HG03280 (cell line): Measurements from ENCODE around the gene IPMK.
"Not testable (repeated sequence)": the region's sequence is repeated elsewhere in the genome, so short reads cannot be mapped to it uniquely, and the experiment has no call there.

Experiments
- ATAC-seq: cut with Tn5 transposase; IDR thresholded peaks from one replicate; pipeline ENCODE4 v1.9.1; 2021; ENCODE audit warnings: mild to moderate bottlenecking, moderate library complexity; ENCODE audit not compliant: unreplicated experiment

Gene IPMK

GRCh38 chr10:58229856-58230255 lies 37.8 kb downstream of the IPMK start:
- not testable (repeated sequence) for ATAC-seq

DNA sequence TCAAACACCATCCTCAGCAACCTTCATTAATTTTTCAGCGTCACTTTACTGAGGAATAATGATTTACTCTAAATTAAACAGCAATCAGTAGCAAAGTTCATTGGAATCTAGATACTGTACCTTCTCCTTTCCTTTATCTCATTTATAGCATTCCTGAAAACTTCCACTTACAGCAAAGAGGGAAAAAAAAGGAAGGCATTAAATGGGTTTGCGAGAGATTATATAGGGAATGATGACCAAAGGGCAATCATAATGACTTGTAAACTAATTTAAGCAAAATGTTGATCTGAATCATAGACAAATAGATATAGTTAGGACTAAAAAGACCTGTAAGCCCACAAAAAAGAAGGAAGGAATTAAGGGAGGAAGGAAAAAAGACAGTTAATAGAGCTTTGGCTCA lies 42.0 kb downstream of the IPMK start:
- ATAC-seq: no peak

DNA sequence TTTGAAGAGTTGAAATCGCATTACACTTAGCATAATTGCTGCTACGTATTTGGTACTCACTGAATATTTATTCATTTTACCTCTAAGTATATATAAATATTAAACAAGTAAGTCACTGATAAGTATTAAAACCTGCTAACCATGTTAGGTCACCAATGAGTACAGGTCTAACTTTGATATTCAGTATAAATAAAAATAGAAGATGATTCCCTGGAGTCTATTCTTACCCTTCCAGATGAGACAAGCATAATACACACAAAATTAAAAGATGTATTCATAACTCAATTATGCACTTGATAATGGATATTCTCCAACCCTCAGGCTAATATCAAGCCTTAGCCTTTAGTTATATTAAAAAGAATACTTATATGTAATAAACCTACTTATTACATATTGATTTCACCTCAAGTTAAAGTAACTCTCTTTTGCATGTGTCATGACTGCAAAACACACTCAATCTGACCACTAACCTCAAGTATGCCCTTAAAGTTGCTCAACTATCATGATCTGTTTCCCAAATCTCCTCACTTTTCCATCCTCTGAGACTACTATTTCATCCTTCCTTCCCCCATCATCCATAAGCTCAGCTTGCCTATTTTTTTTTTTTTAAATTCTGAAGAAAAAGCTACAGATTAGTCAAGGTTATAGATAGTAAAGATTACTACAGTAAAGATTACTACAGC lies 46.8 kb downstream of the IPMK start:
- ATAC-seq: no peak

GRCh38 chr10:58219875-58220274 lies 47.8 kb downstream of the IPMK start:
- ATAC-seq: no peak

DNA sequence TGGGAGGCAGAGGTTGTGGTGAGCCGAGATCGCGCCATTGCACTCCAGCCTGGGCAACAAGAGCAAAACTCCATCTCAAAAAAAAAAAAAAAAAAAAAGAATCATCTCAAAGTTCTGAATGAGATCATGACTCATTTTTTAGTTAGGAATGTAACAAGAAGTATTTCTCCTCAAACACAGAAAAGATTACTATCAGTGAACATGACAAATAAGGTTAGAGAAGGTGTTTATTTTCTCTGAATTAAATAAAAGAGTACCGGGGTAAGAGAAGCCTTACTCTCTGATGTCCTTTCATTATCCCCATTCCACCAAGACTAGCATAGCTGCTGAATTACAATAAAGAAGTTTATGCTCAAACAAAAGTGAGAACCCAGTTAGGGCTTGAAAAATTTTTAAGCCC lies 50.1 kb downstream of the IPMK start:
- ATAC-seq: no peak

DNA sequence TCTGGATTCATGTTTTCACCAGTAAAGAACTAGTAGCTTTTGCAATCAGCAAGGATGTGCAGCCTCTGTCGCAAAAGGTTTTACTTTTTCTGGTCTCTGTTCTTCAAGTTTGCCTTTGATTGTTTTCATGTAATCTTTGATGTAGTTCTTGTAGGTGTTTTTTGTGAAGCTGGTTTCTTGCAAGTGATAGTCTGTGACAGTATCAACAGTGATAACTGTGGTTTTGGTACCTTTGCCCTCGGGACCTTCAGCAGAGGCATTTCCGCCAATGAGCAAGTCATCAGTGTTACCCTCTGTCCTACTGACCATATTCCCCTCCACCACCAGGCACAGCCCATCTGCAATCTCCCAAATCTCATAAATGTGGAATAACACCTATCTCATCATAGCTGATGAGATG lies 55.1 kb downstream of the IPMK start:
- ATAC-seq: no peak

GRCh38 chr10:58210160-58210559 lies 57.5 kb downstream of the IPMK start:
- no peak for ATAC-seq

DNA sequence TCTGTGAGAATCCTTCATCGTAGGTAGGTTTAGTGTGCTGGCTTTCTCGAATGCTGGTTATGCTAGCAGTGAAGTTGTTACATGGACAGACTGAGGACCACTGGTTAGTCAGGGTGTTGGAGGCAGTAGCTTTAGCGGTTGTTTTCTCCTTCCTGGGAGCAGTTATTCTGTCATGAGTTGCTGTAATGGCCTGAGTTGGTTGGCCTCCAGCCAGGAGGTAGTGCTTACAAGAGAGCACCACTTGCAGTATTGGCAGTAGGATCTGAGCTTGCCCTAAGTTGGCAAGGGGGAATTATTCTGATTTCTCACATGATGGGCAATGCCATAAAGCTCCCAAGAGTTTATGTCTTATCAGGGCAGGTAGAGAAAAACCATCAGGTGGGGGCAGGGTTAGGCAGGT lies 58.0 kb downstream of the IPMK start:
- no peak for ATAC-seq

DNA sequence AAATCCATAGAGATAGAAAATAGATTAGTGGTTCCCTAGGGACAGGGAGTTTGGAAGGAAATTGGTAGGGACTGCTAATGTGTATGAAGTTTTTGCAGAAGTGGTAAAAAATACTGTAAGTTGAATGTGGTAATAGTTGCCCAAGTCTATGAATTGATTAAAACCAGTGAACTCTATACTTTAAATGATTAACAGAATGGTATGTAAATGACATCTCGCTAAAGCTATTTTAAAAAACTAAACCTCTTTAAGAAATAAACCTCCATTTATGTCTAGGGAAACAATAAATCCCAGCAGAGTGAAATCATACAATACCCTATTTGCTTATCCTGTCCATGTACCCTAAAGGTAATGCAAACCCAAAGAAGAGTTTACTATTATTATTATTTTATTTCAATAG lies 61.4 kb downstream of the IPMK start:
- ATAC-seq: no peak

DNA sequence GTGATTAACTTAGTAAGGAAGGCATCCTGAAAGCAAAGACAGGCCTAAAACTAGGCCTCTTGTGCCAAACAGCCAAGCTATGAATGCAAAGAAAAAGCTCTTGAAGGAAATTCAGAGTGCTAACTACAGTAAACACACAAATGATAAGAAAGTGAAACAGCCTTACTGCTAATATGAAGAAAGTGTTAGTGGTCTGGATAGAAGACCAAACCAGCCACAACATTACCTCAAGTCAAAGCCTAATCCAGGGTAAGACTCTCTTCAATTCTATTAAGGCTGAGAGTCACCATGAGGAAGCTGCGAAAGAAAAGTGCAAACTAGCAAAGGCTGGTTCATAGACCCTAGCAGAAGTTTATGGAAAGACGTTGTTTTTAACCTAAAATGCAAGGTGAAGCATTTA lies 66.0 kb downstream of the IPMK start:
- no peak for ATAC-seq

GRCh38 chr10:58189269-58189668 lies 78.4 kb downstream of the IPMK start:
- ATAC-seq: no peak

DNA sequence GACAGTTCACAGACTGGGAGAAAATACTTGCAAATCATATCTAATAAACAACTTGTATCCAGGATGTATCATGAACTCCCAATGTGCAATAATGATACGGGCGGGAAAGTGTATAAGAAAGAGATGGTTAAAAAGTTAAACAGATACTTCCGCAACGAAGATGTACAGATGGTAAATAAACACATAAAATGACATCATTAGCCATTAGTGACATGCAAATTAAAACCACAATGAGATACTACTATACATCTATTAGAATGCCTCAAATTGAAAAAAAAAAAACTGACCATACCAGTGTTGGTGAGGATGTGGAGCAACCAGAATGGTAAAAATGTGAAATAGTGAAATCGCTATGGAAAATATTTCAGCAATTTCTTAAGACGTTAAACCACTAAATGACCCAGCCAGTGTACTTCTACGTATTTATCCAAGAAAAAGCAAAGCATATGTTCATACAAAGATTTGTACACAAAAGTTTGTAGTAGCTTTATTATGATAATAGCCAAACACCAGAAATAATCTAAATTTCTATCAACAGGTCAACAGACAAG lies 83.5 kb downstream of the IPMK start:
- no peak for ATAC-seq

DNA sequence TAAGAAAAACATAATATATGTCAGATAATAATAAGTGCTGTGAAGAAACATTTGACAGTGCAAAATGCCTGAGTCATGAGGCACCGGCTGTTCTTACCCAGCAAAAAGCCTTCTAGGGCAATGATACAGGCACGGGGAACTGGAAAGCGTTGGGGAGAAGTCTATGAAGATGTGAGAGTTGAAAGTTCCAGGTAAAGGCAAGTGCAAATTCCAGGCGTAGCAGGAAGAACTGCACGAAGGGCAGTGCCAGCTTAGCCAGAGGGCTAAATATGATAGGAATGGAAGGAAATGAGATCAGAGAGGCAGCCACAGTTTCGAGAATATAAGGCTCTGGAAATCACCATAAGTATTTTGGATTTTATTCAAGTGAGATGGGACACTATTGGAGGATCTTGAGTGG lies 87.0 kb downstream of the IPMK start:
- ATAC-seq: no peak

DNA sequence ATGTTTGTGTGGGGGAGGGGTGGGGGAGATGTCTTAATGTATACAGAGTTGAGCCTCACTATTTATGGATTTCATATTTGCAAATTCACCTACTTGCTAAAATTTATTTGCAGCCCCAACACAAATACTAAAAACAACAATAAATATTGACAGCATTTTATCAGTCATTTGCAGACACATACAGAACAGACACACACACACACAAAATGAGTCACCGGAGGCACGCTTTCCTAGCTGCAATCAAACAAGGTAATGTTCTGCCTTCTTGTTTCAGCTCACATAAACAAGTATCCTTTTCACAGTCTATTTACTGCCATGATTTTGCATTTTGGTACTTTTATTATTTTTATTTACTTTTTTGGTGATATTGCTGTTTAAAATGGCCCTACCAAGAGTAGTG lies 88.5 kb downstream of the IPMK start:
- no peak for ATAC-seq

- ATAC-seq: no peak
Observed at GRCh38 chr10:58178811-58179210, 88.9 kb downstream of the IPMK start.

- no peak for ATAC-seq
Observed at GRCh38 chr10:58177362-58177947, 90.2 kb downstream of the IPMK start.

- ATAC-seq: no peak
Observed at GRCh38 chr10:58175990-58176900, 91.4 kb downstream of the IPMK start.

DNA sequence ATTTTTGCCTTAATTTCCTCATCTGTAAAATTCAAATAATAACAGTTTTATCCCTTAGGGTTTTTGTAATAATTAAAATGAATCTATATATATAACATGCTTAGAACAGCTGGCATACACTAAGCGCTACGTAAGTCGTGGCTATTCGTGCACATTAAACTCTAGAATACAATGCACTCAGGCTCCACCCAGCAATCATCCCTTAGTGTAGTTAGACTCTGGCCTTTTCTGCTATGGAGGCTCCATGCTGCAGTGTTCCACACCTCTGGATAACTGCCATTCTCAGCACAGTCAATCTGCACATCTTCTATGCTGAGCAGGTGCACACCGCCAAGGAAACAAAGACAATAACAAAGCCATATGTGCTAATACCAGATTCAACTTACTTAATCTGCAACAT lies 92.9 kb downstream of the IPMK start:
- no peak for ATAC-seq

GRCh38 chr10:58173391-58173790 lies 94.3 kb downstream of the IPMK start:
- ATAC-seq: no peak

- no peak for ATAC-seq
Observed at GRCh38 chr10:58171146-58171545, 96.5 kb downstream of the IPMK start.

GRCh38 chr10:58164517-58164916 lies 103.2 kb downstream of the IPMK start:
- ATAC-seq: no peak

GRCh38 chr10:58158806-58159205 lies 108.9 kb downstream of the IPMK start:
- no peak for ATAC-seq
